HepG2 (cell line): ENCODE measurements around the gene ZNF513. TPM values are rescaled to one million over a fixed set of nuclear protein-coding genes. Genes with fewer than 3 reads are reported as not detected.

Experiments
- JUN ChIP-seq: sonication (generic); formaldehyde crosslinking; IDR thresholded peaks from 2 replicates; pipeline ENCODE4 v1.4.0; 2020; ENCODE audit warnings: mild to moderate bottlenecking, missing genetic modification reagents
- PCBP1 ChIP-seq: fragments of 200-400 bp; formaldehyde crosslinking; IDR thresholded peaks from 2 replicates; pipeline ENCODE4 v1.6.1; 2017; ENCODE audit warnings: mild to moderate bottlenecking, low read depth, low read length, borderline replicate concordance
- SPEN ChIP-seq: sonication (generic); formaldehyde crosslinking; IDR thresholded peaks from 2 replicates; pipeline ENCODE4 v1.5.1; 2020; ENCODE audit warnings: low read depth, mild to moderate bottlenecking, missing genetic modification reagents
- ZNF761 ChIP-seq: sonication (generic); formaldehyde crosslinking; conservative IDR thresholded peaks from 2 replicates; pipeline ENCODE4 v1.4.0; 2020; ENCODE audit warnings: mild to moderate bottlenecking, missing genetic modification reagents
- ZNF850 ChIP-seq: sonication (generic); formaldehyde crosslinking; conservative IDR thresholded peaks from 2 replicates; pipeline ENCODE4 v1.9.0; 2021; ENCODE audit warnings: mild to moderate bottlenecking, missing genetic modification reagents
- polyA plus RNA-seq, 8 experiments: library from polyadenylated mRNA; depleted of rRNA in 3 of 8; stranded (reverse) in 7 of 8; unstranded in 1 of 8; fragments of >200 nt; fragmentation: Illumina TruSeq in 4 of 8; extraction: Trizol in 4 of 8; gene quantifications; 2 replicates each; pipeline versions ENCODE4 v1.2.1 to v1.2.3, GENCODE V29; 2011 to 2016; ENCODE audit warnings: low read depth in 4 of 8, missing spikeins in 1 of 8, mixed read lengths in 1 of 8; ENCODE audit not compliant: insufficient read depth in 1 of 8
- total RNA-seq, 5 experiments: library from RNA; depleted of rRNA; stranded (reverse); fragments of >200 nt; fragmentation: Illumina TruSeq; extraction: Trizol; gene quantifications; 2 replicates each; pipeline ENCODE4 v1.2.3, GENCODE V29; 2016; ENCODE audit warnings: low read depth in 1 of 5
- TF ChIP-seq, protein P1 (sequence below): sonication (generic); formaldehyde crosslinking; IDR thresholded peaks from 2 replicates; pipeline ENCODE4 v1.5.1; 2020; ENCODE audit warnings: mild to moderate bottlenecking, moderate library complexity, missing genetic modification reagents
- TF ChIP-seq, protein P2 (sequence below): IDR thresholded peaks from 2 replicates; pipeline ENCODE4 v1.6.1; 2016; ENCODE audit warnings: low read depth, control low read depth
- TF ChIP-seq, protein P3 (sequence below): sonication (generic); formaldehyde crosslinking; IDR thresholded peaks from 2 replicates; pipeline ENCODE4 v1.9.0; 2021; ENCODE audit warnings: missing genetic modification reagents, borderline replicate concordance
- TF ChIP-seq, protein P4 (sequence below): sonication (generic); formaldehyde crosslinking; IDR thresholded peaks from 2 replicates; pipeline ENCODE4 v1.8.1; 2023; ENCODE audit warnings: mild to moderate bottlenecking, missing genetic modification reagents
- TF ChIP-seq, protein P5 (sequence below): sonication (generic); formaldehyde crosslinking; IDR thresholded peaks from 2 replicates; pipeline ENCODE4 v1.4.0; 2020; ENCODE audit warnings: low read depth, missing genetic modification reagents

Gene ZNF513
- total and polyA plus RNA-seq, 2 of the 13 experiments (the other 11 are each of a cell fraction or from before 2014, with no cell fraction given), result 4.9 to 6.3 TPM

DNA sequence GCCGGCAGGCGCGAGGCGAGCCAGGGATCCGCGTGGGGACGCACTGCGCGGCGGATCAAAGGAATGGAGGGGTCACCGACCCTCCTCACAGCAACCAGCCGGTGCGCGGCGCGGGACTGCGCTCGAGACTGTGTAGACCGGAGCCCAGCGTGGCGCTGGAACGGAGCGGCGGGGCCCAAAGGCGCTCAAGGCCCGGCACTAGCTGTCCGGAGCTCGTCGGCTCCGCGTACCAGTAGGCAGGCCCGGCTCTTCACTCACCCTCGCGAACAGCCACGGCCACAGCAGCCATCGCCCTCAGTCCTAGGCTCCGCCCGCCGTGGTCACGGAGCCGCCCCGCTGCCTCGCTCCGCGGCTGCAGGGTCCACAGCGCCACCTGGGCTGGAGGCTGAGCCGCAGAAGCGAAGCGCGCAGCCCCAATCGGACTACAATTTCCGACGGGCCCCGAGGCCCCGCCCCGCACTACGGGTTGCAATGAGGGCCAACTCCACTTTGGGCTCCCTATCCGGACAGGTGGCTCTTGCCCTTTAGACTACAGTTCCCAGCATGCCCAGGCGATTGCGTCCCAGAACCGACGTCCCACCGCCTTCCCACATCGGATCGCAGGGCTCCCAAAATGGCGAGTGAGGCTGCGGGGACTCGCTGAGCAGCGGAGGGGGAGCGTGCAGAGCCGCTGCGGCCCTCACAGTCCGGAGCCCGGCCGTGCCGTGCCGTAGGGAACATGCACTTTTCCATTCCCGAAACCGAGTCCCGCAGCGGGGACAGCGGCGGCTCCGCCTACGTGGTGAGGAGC, 10.3 kb downstream of the ZNF513 start, which contains the start of the genes EIF2B4 and SNX17 (continued):
- TF ChIP-seq, protein P1, sequence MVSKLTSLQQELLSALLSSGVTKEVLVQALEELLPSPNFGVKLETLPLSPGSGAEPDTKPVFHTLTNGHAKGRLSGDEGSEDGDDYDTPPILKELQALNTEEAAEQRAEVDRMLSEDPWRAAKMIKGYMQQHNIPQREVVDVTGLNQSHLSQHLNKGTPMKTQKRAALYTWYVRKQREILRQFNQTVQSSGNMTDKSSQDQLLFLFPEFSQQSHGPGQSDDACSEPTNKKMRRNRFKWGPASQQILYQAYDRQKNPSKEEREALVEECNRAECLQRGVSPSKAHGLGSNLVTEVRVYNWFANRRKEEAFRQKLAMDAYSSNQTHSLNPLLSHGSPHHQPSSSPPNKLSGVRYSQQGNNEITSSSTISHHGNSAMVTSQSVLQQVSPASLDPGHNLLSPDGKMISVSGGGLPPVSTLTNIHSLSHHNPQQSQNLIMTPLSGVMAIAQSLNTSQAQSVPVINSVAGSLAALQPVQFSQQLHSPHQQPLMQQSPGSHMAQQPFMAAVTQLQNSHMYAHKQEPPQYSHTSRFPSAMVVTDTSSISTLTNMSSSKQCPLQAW, result peak; percentile 98
- TF ChIP-seq, protein P2, sequence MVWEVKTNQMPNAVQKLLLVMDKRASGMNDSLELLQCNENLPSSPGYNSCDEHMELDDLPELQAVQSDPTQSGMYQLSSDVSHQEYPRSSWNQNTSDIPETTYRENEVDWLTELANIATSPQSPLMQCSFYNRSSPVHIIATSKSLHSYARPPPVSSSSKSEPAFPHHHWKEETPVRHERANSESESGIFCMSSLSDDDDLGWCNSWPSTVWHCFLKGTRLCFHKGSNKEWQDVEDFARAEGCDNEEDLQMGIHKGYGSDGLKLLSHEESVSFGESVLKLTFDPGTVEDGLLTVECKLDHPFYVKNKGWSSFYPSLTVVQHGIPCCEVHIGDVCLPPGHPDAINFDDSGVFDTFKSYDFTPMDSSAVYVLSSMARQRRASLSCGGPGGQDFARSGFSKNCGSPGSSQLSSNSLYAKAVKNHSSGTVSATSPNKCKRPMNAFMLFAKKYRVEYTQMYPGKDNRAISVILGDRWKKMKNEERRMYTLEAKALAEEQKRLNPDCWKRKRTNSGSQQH, result peak; percentile 87
- TF ChIP-seq JUN (CRISPR knock-in tag) (peak; percentile 86; the same call in 1 of the 2 replicates), ZNF850 (CRISPR knock-in tag) (no peak; the same call in 1 of the 2 replicates), SPEN (CRISPR knock-in tag) (peak; percentile 98), ZNF761 (peak; percentile 97), PCBP1 (peak; percentile 82; the same call in 1 of the 2 replicates)
- TF ChIP-seq, protein P3, sequence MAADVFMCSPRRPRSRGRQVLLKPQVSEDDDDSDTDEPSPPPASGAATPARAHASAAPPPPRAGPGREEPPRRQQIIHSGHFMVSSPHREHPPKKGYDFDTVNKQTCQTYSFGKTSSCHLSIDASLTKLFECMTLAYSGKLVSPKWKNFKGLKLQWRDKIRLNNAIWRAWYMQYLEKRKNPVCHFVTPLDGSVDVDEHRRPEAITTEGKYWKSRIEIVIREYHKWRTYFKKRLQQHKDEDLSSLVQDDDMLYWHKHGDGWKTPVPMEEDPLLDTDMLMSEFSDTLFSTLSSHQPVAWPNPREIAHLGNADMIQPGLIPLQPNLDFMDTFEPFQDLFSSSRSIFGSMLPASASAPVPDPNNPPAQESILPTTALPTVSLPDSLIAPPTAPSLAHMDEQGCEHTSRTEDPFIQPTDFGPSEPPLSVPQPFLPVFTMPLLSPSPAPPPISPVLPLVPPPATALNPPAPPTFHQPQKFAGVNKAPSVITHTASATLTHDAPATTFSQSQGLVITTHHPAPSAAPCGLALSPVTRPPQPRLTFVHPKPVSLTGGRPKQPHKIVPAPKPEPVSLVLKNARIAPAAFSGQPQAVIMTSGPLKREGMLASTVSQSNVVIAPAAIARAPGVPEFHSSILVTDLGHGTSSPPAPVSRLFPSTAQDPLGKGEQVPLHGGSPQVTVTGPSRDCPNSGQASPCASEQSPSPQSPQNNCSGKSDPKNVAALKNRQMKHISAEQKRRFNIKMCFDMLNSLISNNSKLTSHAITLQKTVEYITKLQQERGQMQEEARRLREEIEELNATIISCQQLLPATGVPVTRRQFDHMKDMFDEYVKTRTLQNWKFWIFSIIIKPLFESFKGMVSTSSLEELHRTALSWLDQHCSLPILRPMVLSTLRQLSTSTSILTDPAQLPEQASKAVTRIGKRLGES (CRISPR knock-in tag), result 0 out of 2 replicates have a peak, but pooled peaks have one; percentile 50
- TF ChIP-seq, protein P4, sequence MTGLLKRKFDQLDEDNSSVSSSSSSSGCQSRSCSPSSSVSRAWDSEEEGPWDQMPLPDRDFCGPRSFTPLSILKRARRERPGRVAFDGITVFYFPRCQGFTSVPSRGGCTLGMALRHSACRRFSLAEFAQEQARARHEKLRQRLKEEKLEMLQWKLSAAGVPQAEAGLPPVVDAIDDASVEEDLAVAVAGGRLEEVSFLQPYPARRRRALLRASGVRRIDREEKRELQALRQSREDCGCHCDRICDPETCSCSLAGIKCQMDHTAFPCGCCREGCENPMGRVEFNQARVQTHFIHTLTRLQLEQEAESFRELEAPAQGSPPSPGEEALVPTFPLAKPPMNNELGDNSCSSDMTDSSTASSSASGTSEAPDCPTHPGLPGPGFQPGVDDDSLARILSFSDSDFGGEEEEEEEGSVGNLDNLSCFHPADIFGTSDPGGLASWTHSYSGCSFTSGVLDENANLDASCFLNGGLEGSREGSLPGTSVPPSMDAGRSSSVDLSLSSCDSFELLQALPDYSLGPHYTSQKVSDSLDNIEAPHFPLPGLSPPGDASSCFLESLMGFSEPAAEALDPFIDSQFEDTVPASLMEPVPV, result peak; percentile 98
- TF ChIP-seq, protein P5, sequence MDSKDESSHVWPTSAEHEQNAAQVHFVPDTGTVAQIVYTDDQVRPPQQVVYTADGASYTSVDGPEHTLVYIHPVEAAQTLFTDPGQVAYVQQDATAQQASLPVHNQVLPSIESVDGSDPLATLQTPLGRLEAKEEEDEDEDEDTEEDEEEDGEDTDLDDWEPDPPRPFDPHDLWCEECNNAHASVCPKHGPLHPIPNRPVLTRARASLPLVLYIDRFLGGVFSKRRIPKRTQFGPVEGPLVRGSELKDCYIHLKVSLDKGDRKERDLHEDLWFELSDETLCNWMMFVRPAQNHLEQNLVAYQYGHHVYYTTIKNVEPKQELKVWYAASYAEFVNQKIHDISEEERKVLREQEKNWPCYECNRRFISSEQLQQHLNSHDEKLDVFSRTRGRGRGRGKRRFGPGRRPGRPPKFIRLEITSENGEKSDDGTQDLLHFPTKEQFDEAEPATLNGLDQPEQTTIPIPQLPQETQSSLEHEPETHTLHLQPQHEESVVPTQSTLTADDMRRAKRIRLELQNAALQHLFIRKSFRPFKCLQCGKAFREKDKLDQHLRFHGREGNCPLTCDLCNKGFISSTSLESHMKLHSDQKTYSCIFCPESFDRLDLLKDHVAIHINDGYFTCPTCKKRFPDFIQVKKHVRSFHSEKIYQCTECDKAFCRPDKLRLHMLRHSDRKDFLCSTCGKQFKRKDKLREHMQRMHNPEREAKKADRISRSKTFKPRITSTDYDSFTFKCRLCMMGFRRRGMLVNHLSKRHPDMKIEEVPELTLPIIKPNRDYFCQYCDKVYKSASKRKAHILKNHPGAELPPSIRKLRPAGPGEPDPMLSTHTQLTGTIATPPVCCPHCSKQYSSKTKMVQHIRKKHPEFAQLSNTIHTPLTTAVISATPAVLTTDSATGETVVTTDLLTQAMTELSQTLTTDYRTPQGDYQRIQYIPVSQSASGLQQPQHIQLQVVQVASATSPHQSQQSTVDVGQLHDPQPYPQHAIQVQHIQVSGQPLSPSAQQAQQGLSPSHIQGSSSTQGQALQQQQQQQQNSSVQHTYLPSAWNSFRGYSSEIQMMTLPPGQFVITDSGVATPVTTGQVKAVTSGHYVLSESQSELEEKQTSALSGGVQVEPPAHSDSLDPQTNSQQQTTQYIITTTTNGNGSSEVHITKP, result peak; percentile 91
